SK-N-SH (cell line): ENCODE measurements around the gene RHBDF2. TPM values are rescaled to one million over a fixed set of nuclear protein-coding genes. Genes with fewer than 3 reads are reported as not detected.

ENCODE experiments used
- CTCF ChIA-PET: fragments of 300-600, 350-600 bp; formaldehyde crosslinking; extraction: SDS; loops from one replicate; lab custom pipeline; 2021; lab: Yijun Ruan, JAX
- POLR2A ChIA-PET: fragments of 350-600 bp; sonication (Branson Sonifier 250); formaldehyde crosslinking; extraction: SDS; loops from one replicate; lab custom pipeline; 2020; ENCODE audit warnings: antibody characterized with exemption, inconsistent platforms; lab: Yijun Ruan, JAX
- DNase-seq: peaks from one replicate; pipeline ENCODE4 v3.0.0; 2012
- H2AFZ ChIP-seq: fragments of 200-600 bp; sonication (generic); 2 replicates; pipeline ENCODE4 v1.8.1; 2016; ENCODE audit warnings: antibody characterized with exemption, mild to moderate bottlenecking, low read depth
- H3F3A ChIP-seq: fragments of 200-600 bp; sonication (generic); replicated peaks from 2 replicates; pipeline ENCODE3; 2016; ENCODE audit warnings: antibody characterized with exemption, mild to moderate bottlenecking; ENCODE audit not compliant: insufficient read depth
- H3K27ac ChIP-seq, 2 experiments: fragments of 200-500 bp in 1 of 2; fragments of 200-600 bp in 1 of 2; sonication (Bioruptor generic) in 1 of 2; sonication (generic), shearing (Covaris generic) in 1 of 2; 2 replicates each; pipeline versions ENCODE4 v1.5.1 to v1.6.1; 2014 to 2016; ENCODE audit warnings: low read depth in 2 of 2, inconsistent platforms in 1 of 2, low read length in 1 of 2, mild to moderate bottlenecking in 1 of 2, mixed read lengths in 1 of 2
- H3K27me3 ChIP-seq: fragments of 200-600 bp; sonication (generic), shearing (Covaris generic); 2 replicates; pipeline ENCODE4 v1.6.1; 2016; ENCODE audit warnings: mixed run types; ENCODE audit not compliant: insufficient read depth
- H3K36me3 ChIP-seq, 2 experiments: fragments of 200-500 bp in 1 of 2; fragments of 200-600 bp in 1 of 2; sonication (Bioruptor generic) in 1 of 2; sonication (generic) in 1 of 2; replicated peaks in 1 of 2; 2 replicates each; pipeline versions ENCODE3 to v1.5.1; 2014 to 2016; ENCODE audit warnings: low read length in 1 of 2, mild to moderate bottlenecking in 1 of 2; ENCODE audit not compliant: insufficient read depth in 2 of 2, control insufficient read depth in 1 of 2
- H3K4me1 ChIP-seq, 2 experiments: fragments of 200-500 bp in 1 of 2; fragments of 200-600 bp in 1 of 2; sonication (Bioruptor generic) in 1 of 2; sonication (generic), shearing (Covaris generic) in 1 of 2; 2 replicates each; pipeline versions ENCODE4 v1.5.1 to v1.6.1; 2014 to 2016; ENCODE audit warnings: low read depth in 1 of 2, low read length in 1 of 2, mixed run types in 1 of 2; ENCODE audit not compliant: insufficient read depth in 2 of 2, control insufficient read depth in 1 of 2
- H3K4me2 ChIP-seq: fragments of 200-600 bp; sonication (generic), shearing (Covaris generic); 2 replicates; pipeline ENCODE4 v1.6.1; 2017; ENCODE audit warnings: mixed run types
- H3K4me3 ChIP-seq, 2 experiments: fragments of 200-500 bp in 1 of 2; fragments of 200-600 bp in 1 of 2; sonication (Bioruptor generic) in 1 of 2; sonication (generic), shearing (Covaris generic) in 1 of 2; 2 replicates each; pipeline versions ENCODE4 v1.5.1 to v1.8.1; 2014 to 2016; ENCODE audit warnings: low read depth in 2 of 2, inconsistent platforms in 1 of 2, low read length in 1 of 2, mild to moderate bottlenecking in 1 of 2, mixed read lengths in 1 of 2, moderate library complexity in 1 of 2
- H3K79me2 ChIP-seq: fragments of 200-600 bp; sonication (generic); 2 replicates; pipeline ENCODE4 v1.8.1; 2017; ENCODE audit warnings: mild to moderate bottlenecking; ENCODE audit not compliant: insufficient read depth
- H3K9ac ChIP-seq: fragments of 200-600 bp; sonication (generic); 2 replicates; pipeline ENCODE4 v1.6.1; 2017; ENCODE audit warnings: mixed run types
- H3K9me2 ChIP-seq: fragments of 200-600 bp; sonication (generic); 2 replicates; pipeline ENCODE4 v1.6.1; 2017; ENCODE audit warnings: mixed run types
- H3K9me3 ChIP-seq: fragments of 200-600 bp; sonication (generic); 2 replicates; pipeline ENCODE4 v1.6.1; 2017; ENCODE audit warnings: mixed run types, mild to moderate bottlenecking, moderate library complexity
- H4K20me1 ChIP-seq: fragments of 200-600 bp; sonication (generic); 2 replicates; pipeline ENCODE4 v1.6.1; 2017; ENCODE audit warnings: mild to moderate bottlenecking, mixed run types; ENCODE audit not compliant: insufficient read depth
- CHD2 ChIP-seq: fragments of 150-350 bp; IDR thresholded peaks from 2 replicates; pipeline ENCODE4 v1.6.1; 2018; ENCODE audit warnings: low read length; ENCODE audit not compliant: partially characterized antibody
- CTCF ChIP-seq: fragments of 200-600 bp; sonication (generic); IDR thresholded peaks from 2 replicates; pipeline ENCODE4 v1.6.1; 2017; ENCODE audit warnings: antibody characterized with exemption, mild to moderate bottlenecking, moderate library complexity
- ELF1 ChIP-seq: IDR thresholded peaks from 2 replicates; pipeline ENCODE4 v1.4.0; 2012
- EP300 ChIP-seq, 2 experiments: IDR thresholded peaks; 2 replicates each; pipeline versions ENCODE4 v1.4.0 to v1.6.1; 2012; ENCODE audit warnings: borderline replicate concordance in 1 of 2, low read depth in 1 of 2, low read length in 1 of 2
- FOSL2 ChIP-seq: IDR thresholded peaks from 2 replicates; pipeline ENCODE4 v1.4.0; 2012; ENCODE audit warnings: low read depth, mild to moderate bottlenecking, moderate library complexity, borderline replicate concordance
- FOXJ3 ChIP-seq: sonication (generic); formaldehyde crosslinking; IDR thresholded peaks from 2 replicates; pipeline ENCODE4 v1.5.1; 2020; ENCODE audit warnings: mild to moderate bottlenecking, missing genetic modification reagents
- GABPA ChIP-seq: IDR thresholded peaks from 2 replicates; pipeline ENCODE4 v1.4.0; 2012; ENCODE audit warnings: low read depth, mild to moderate bottlenecking
- GATA2 ChIP-seq: sonication (generic); formaldehyde crosslinking; IDR thresholded peaks from 2 replicates; pipeline ENCODE4 v1.5.0; 2020; ENCODE audit warnings: mild to moderate bottlenecking, missing genetic modification reagents
- IRF3 ChIP-seq: fragments of 150-350 bp; IDR thresholded peaks from 2 replicates; pipeline ENCODE4 v1.6.1; 2016; ENCODE audit warnings: mild to moderate bottlenecking, low read depth, low read length
- JUND ChIP-seq: IDR thresholded peaks from 2 replicates; pipeline ENCODE4 v1.4.0; 2012
- NRF1 ChIP-seq: IDR thresholded peaks from 2 replicates; pipeline ENCODE4 v1.6.1; 2012; ENCODE audit warnings: low read depth, mild to moderate bottlenecking, low read length
- PBX3 ChIP-seq: IDR thresholded peaks from 2 replicates; pipeline ENCODE4; 2012
- REST ChIP-seq: IDR thresholded peaks from 2 replicates; pipeline ENCODE4 v1.6.1; 2012; ENCODE audit warnings: mild to moderate bottlenecking, low read depth, low read length, moderate library complexity
- RFX5 ChIP-seq: IDR thresholded peaks from 2 replicates; pipeline ENCODE4 v1.6.1; 2012; ENCODE audit warnings: mild to moderate bottlenecking, improper control_type of control experiment, low read length
- RXRA ChIP-seq: IDR thresholded peaks from 2 replicates; pipeline ENCODE4 v1.4.0; 2012; ENCODE audit warnings: low read depth, mild to moderate bottlenecking, borderline replicate concordance
- SIN3A ChIP-seq: IDR thresholded peaks from 2 replicates; pipeline ENCODE4 v1.6.1; 2012; ENCODE audit warnings: low read depth, mild to moderate bottlenecking, low read length, moderate library complexity, borderline replicate concordance
- TAF1 ChIP-seq: IDR thresholded peaks from 2 replicates; pipeline ENCODE4 v1.6.1; 2012; ENCODE audit warnings: low read depth, mild to moderate bottlenecking, low read length, moderate library complexity, borderline replicate concordance
- TEAD4 ChIP-seq: IDR thresholded peaks from 2 replicates; pipeline ENCODE4 v1.4.0; 2012; ENCODE audit warnings: mild to moderate bottlenecking, borderline replicate concordance; ENCODE audit not compliant: insufficient read depth
- USF2 ChIP-seq: fragments of 150-350 bp; IDR thresholded peaks from 2 replicates; pipeline ENCODE4 v1.6.1; 2017; ENCODE audit warnings: antibody characterized with exemption, low read length, low read depth, borderline replicate concordance
- YY1 ChIP-seq: IDR thresholded peaks from 2 replicates; pipeline ENCODE4 v1.4.0; 2012; ENCODE audit warnings: low read depth, mild to moderate bottlenecking
- ZBTB33 ChIP-seq: IDR thresholded peaks from 2 replicates; pipeline ENCODE4 v1.4.0; 2012; ENCODE audit warnings: low read depth, borderline replicate concordance
- WGBS: methylation state at CpG from one replicate; pipeline ENCODE4 v1.1.6; 2017; ENCODE audit warnings: low lambda C conversion rate; 5-methylcytosine and 5-hydroxymethylcytosine counted together
- polyA plus RNA-seq, 3 experiments: library from polyadenylated mRNA; depleted of rRNA; stranded (reverse); fragments of >200 nt; gene quantifications; 2 replicates each; pipeline ENCODE4 v1.2.3, GENCODE V29; 2012

The RHBDF2 gene
- polyA plus RNA-seq, 1 of the 3 experiments (the other 2 are of a cell fraction): 16.1 TPM

- Histone ChIP-seq H3K27ac (peak overlapping the region; percentile 4 to 64), H3K36me3 (no peaks in the 10 kb centered on the region), H3K4me3 (peak overlapping the region in 1 of 2 experiments; percentile 34; a peak in 3 of 4 replicates), H3K9me2 (no peaks in the 10 kb centered on the region), H3K4me1 (peaks cover 42 to 45% of the 10 kb centered on the region in 2 experiments), H4K20me1 (peaks cover 91% of the 10 kb centered on the region), H3K4me2 (peak overlapping the region; percentile 69), H3F3A (peaks cover 25% of the 10 kb centered on the region), H3K9me3 (no peaks in the 10 kb centered on the region), H3K27me3 (no peaks in the 10 kb centered on the region), H3K9ac (peak overlapping the region; percentile 21; the same call in 1 of the 2 replicates), H3K79me2 (peaks cover 96% of the 10 kb centered on the region), H2AFZ (no peak overlapping the region)
- WGBS: 29% methylated on average over 9 of the region's 9 CpGs
- POLR2A ChIA-PET: no interaction called here
- DNase-seq: no peak
- CTCF ChIA-PET: interaction anchor here (0.6 to 9.5 kb wide), 13 partner anchors 8 to 177 kb away, joined by 3 to 60 read pairs (median 3); no protein-coding TSS in a partner anchor
- TF ChIP-seq RFX5 (no peak), GATA2 (CRISPR knock-in tag) (no peak), EP300 (IDR thresholded peaks at IDR 0.05; ENCODE audit: borderline replicate concordance in 1 of 2, low read depth in 1 of 2, low read length in 1 of 2) (no peak), USF2 (no peak), PBX3 (peak; percentile 86), ELF1 (no peak), IRF3 (no peak), REST (0 out of 2 replicates have a peak, but pooled peaks have one; percentile 23), SIN3A (peak; percentile 56; the same call in 1 of the 2 replicates), CTCF (no peak), NRF1 (no peak), FOSL2 (peak; percentile 80), GABPA (no peak), ZBTB33 (no peak), FOXJ3 (CRISPR knock-in tag) (no peak), TEAD4 (no peak), CHD2 (no peak), TAF1 (no peak), JUND (peak; percentile 15; the same call in 1 of the 2 replicates), RXRA (peak; percentile 66; the same call in 1 of the 2 replicates), YY1 (no peak)
These were observed 54.6 kb downstream of the RHBDF2 start for GRCh38 chr17:76446449-76447231.
